HEK293 (cell line): ENCODE results near the gene PARD6B.

Experiments used
- CTCF ChIP-seq: fragments of 450-650 bp; formaldehyde crosslinking; IDR thresholded peaks from 2 replicates; pipeline ENCODE4 v1.5.1; 2016; ENCODE audit warnings: missing biosample characterization, missing genetic modification characterization
- YY1 ChIP-seq: fragments of 450-650 bp; formaldehyde crosslinking; IDR thresholded peaks from 2 replicates; pipeline ENCODE4 v1.5.1; 2018; ENCODE audit warnings: missing biosample characterization, missing genetic modification characterization
- ZBTB6 ChIP-seq: fragments of 450-650 bp; formaldehyde crosslinking; IDR thresholded peaks from 2 replicates; pipeline ENCODE4 v1.5.1; 2017; ENCODE audit warnings: missing biosample characterization, missing genetic modification characterization
- ZNF146 ChIP-seq: fragments of 450-650 bp; formaldehyde crosslinking; IDR thresholded peaks from 2 replicates; pipeline ENCODE4 v1.5.1; 2016; ENCODE audit warnings: missing biosample characterization, missing genetic modification characterization
- ZNF214 ChIP-seq: fragments of 450-650 bp; formaldehyde crosslinking; IDR thresholded peaks from 2 replicates; pipeline ENCODE4 v1.5.1; 2017; ENCODE audit warnings: missing biosample characterization, mild to moderate bottlenecking, missing genetic modification characterization, borderline replicate concordance
- ZNF362 ChIP-seq: fragments of 450-650 bp; formaldehyde crosslinking; IDR thresholded peaks from 2 replicates; pipeline ENCODE4 v1.5.1; 2016; ENCODE audit warnings: missing biosample characterization, missing genetic modification characterization
- ZNF549 ChIP-seq: fragments of 450-650 bp; IDR thresholded peaks from 2 replicates; pipeline ENCODE4 v1.5.1; 2018; ENCODE audit warnings: missing biosample characterization, missing genetic modification characterization, mild to moderate bottlenecking, inconsistent platforms, moderate library complexity
- ZNF654 ChIP-seq: fragments of 450-650 bp; formaldehyde crosslinking; IDR thresholded peaks from 2 replicates; pipeline ENCODE4 v1.5.1; 2016; ENCODE audit warnings: low read depth, missing biosample characterization, missing genetic modification characterization
- ZNF707 ChIP-seq: fragments of 450-650 bp; formaldehyde crosslinking; IDR thresholded peaks from 2 replicates; pipeline ENCODE4 v1.5.1; 2016; ENCODE audit warnings: missing biosample characterization, missing genetic modification characterization
- ZNF76 ChIP-seq: fragments of 450-650 bp; formaldehyde crosslinking; IDR thresholded peaks from 2 replicates; pipeline ENCODE4; 2016; ENCODE audit warnings: low read depth, missing biosample characterization, missing genetic modification characterization, borderline replicate concordance
- ZNF792 ChIP-seq: fragments of 450-650 bp; formaldehyde crosslinking; IDR thresholded peaks from 2 replicates; pipeline ENCODE4 v1.5.1; 2016; ENCODE audit warnings: missing biosample characterization, missing genetic modification characterization
- ZSCAN30 ChIP-seq: fragments of 450-650 bp; IDR thresholded peaks from 2 replicates; pipeline ENCODE4 v1.5.1; 2018; ENCODE audit warnings: missing biosample characterization, mild to moderate bottlenecking, missing genetic modification characterization, moderate library complexity
- TF ChIP-seq, protein P1 (sequence below): fragments of 450-650 bp; formaldehyde crosslinking; IDR thresholded peaks from 2 replicates; pipeline ENCODE4 v1.5.1; 2017; ENCODE audit warnings: missing biosample characterization, missing genetic modification characterization

DNA sequence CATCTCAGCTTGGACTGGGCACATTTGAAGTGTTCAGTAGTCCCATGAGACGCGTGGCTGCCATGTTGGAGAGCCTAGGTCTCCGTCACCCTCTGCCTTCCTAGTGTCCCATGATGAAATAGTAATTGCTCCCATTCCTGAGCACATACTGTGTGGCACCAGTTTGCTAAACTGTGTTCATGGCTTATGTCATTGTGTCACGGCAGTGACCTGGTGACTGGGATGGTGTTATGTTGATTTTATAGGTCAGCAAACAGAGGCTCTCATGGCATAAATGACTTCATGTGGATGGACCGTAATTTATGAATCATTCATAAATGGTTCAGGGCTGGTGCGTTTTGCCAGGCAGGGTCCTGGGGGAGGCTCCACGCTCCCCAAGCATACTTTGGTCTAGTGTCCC is 67.3 kb downstream of the PARD6B start:
- TF ChIP-seq ZNF654 (tag by site-specific recombination) (no peak), ZNF214 (tag by site-specific recombination) (no peak), YY1 (tag by site-specific recombination) (no peak), CTCF (tag by site-specific recombination) (no peak), ZBTB6 (tag by site-specific recombination) (no peak), ZNF707 (no peak), ZNF792 (no peak), ZSCAN30 (tag by site-specific recombination) (no peak), ZNF146 (no peak), ZNF362 (tag by site-specific recombination) (no peak), ZNF549 (tag by site-specific recombination) (no peak), ZNF76 (tag by site-specific recombination) (no peak)
- TF ChIP-seq, protein P1, sequence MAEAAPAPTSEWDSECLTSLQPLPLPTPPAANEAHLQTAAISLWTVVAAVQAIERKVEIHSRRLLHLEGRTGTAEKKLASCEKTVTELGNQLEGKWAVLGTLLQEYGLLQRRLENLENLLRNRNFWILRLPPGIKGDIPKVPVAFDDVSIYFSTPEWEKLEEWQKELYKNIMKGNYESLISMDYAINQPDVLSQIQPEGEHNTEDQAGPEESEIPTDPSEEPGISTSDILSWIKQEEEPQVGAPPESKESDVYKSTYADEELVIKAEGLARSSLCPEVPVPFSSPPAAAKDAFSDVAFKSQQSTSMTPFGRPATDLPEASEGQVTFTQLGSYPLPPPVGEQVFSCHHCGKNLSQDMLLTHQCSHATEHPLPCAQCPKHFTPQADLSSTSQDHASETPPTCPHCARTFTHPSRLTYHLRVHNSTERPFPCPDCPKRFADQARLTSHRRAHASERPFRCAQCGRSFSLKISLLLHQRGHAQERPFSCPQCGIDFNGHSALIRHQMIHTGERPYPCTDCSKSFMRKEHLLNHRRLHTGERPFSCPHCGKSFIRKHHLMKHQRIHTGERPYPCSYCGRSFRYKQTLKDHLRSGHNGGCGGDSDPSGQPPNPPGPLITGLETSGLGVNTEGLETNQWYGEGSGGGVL = no peak
